Activated CD4-positive, alpha-beta T cell treated with anti-CD3 and anti-CD28 coated beads, Interleukin-2, amount 50 U/mL, for 48 hours (primary cell): ENCODE data around the gene PTGES3L.
"Not testable (repeated sequence)": the region's sequence is repeated elsewhere in the genome, so short reads cannot be mapped to it uniquely, and the experiment has no call there.

Experiments used
- DNase-seq, 2 experiments: peaks; one replicate each; pipeline ENCODE4 v3.0.0-alpha.2; 2020

Gene PTGES3L

GRCh38 chr17:42975701-42976100 lies 4.2 kb downstream of the PTGES3L start:
- DNase-seq = not testable (repeated sequence)

DNA sequence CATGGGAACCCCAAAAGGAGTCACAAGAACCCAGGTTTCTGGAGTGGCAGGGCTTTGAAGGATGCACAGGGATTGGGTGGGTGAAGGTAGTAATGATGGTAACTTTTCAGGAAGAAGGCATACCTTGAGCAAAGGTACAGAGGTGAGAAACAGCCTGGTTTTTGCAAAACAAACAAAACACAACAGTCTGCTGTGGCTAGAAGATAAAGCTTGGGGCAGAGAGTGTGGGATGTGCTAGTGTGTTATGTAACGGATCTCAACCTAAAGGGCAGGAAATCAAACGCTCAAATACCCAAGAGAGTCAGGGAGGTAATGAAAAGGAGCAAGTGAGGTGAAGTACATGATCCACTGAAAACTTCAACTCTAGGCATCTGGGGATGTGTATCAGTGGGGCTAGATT lies 4.6 kb downstream of the PTGES3L start:
- DNase-seq = no peak

DNA sequence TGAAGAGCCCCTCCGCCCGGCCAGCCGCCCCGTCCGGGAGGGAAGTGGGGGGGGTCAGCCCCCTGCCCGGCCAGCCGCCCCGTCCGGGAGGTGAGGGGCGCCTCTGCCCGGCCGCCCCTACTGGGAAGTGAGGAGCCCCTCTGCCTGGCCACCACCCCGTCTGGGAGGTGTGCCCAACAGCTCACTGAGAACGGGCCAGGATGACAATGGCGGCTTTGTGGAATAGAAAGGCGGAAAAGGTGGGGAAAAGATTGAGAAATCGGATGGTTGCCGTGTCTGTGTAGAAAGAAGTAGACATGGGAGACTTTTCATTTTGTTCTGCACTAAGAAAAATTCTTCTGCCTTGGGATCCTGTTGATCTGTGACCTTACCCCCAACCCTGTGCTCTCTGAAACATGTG lies 6.6 kb downstream of the PTGES3L start:
- not testable (repeated sequence) for DNase-seq

GRCh38 chr17:42971589-42971988 lies 8.3 kb downstream of the PTGES3L start:
- DNase-seq = no peak

GRCh38 chr17:42969001-42969581 lies 10.8 kb downstream of the PTGES3L start:
- no peak for DNase-seq

- DNase-seq = no peak
These were observed 12.0 kb downstream of the PTGES3L start for GRCh38 chr17:42967925-42968324.

GRCh38 chr17:42964161-42964932 lies 15.5 kb downstream of the PTGES3L start, which contains the start of gene AARSD1:
TSS of gene AARSD1 (minus strand) at chr17:42964454. CDS start at chr17:42964440, 14 bp downstream.
- peak; percentile 89 to 92 for DNase-seq

DNA sequence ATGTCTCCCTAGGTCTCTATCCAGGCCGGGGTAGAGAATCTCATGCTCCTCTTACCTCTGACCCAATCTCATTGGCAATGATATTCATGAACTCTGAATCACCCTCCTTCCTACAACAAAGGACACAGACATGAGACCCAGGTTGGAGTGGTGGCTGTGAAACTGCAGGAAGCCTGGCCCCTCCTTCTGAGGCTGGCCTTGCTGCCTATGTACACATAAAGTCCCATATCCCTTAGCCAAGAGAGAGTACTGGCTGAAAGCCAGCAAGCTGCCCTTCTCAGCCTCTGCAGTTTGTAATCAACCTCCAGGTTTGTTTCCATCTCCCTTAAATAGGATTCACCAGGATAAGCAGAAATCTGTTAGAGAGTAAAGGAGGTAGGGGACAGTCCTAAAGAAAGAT lies 26.2 kb downstream of the PTGES3L start:
- no peak for DNase-seq

DNA sequence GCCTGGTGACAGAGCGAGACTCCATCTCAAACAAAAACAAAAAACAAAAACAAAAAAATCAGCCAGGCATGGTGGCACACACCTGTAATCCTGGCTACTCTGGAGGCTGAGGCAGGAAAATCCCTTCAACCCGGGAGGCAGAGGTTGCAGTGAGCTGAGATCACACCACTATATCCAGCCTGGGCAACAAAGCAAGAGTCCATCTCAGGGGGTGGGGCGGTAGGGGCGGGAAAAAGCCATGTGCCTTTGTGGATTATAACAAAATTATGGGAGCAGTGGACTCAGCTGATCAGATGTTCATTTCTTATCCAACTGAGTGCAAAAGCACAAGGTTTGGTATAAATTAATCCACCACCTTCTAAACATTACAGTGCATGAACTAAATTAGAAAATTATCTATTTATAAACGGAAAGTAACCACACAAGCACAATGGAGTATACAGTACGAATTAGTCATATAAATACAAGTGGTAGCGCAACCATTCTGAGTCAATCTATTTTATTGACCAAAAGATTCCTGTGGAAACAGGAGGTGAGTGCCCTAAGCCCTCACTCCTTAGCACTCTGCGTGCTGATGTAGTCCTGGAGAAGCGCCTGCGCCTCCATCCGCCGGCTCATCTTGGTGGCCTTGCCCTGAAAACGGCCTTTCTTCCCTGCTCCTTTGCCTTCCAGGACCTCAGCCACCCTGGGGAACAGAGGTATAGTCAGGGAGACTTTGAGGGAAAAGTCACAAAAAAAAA lies 29.7 kb downstream of the PTGES3L start:
- DNase-seq = no peak

DNA sequence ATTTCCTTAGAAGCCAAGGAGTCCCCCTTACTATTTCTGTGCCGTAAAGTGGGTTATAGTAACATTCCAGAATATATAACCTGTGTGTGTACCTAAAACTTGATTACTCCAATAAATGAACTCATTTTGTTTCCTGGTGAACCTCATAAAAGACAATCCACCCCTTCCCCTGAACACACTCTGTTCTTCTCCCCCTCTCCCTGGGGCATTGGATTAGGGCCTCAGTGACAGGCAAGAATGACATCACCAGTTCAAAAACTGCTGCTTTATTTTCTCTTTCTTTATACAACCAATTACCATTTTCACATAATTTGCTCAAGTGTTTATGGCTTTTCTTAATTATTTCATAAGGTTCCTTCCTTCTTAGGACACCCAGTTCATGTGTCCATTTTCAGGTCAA lies 33.1 kb downstream of the PTGES3L start:
- no peak for DNase-seq

GRCh38 chr17:42944211-42944610 lies 35.7 kb downstream of the PTGES3L start:
- DNase-seq = no peak

- DNase-seq = peak; percentile 6 to 17
These were observed 41.9 kb downstream of the PTGES3L start for GRCh38 chr17:42937712-42938596.

DNA sequence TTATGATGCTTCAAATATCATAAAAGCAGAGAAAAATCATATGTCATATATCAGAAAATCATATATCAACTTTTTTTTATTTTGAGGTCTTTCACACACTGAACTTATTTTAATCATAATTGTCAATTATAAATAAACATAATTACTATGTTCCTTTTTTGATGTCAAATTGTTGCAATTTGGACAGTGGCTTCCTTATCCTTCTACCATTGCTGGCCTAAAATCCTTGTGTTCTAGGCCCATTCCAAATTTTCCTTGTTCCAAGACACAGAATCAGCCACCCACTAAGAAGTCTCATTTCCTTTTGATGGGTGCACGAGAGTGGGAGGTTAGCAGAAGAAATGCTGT lies 50.4 kb downstream of the PTGES3L start:
- no peak for DNase-seq

- peak; percentile 15 to 44 for DNase-seq
These were observed 51.0 kb downstream of the PTGES3L start for GRCh38 chr17:42928714-42929496.

DNA sequence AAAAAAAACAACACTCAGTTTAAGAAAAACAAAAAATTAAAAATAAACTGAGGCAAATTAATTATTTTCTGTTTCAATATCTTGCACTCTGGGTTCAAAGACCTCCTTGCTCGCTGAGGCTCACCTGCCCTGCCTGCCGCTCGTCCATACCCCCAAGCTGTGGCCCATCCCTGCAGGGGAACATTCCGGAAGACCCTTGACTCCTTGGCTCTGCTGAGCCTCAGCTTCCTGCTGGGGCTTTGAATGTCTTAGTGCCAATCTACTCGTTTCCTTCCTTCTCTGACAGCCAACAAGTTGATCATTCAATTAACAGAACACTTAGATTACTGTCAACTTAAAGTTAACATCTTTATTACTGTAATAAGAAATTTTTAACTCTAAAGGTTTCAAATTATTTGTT lies 55.0 kb downstream of the PTGES3L start:
- DNase-seq = no peak

DNA sequence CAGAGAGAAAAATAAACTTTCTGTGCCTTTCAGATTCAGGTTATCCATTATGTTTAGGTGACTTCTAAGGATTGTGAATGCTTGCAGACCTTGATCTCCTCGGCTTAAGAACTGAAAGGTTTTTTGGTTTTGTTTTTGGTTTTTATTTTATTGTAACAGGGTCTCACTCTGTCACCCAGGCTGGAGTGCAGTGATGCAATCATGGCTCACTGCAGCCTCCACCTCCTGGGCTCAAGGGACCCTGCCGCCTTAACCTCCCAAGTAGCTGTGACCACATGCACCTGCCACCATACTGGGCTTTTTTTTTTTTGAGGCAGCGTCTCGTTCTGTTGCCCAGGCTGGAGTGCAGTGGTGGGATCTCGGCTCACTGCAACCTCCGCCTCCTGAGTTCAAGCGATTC lies 56.4 kb downstream of the PTGES3L start:
- DNase-seq = not testable (repeated sequence)

DNA sequence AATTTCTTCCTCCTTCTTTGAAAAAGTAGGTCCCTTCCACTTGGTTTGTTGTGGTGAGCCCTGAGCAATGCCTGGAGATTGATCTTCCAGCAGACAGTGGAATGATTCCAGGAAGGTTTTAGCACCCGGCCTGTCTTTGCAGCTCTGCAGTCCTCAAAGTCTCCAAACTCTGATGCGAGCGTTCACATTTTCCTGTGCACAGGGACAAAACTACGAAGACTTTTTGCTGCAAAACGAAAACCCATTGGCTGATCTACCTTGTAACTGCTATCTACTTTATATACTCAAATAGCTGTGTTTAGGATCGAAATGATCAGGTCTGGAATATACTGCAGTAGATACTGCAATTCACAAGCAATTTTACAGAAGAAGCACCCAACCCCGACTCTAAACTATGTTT lies 57.6 kb downstream of the PTGES3L start:
- DNase-seq = no peak

DNA sequence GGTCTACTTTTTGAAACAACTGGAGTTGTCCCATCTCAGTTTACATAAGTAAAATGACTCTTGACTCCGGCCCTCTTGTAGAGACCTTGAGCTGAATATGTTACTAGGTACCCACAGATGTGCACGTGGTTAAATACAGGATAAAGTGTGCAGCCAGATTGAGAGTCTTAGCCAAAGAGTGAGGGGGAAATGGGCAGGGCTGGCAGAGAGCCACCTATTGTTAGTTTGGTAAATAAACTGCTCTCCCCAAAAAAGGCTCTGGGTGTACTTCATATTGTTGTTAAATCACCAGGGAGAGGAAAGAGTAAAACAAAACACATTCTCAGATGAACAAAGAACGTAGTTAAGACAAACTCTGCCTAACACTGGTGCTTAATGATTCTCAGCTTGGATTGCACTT lies 59.0 kb downstream of the PTGES3L start:
- no peak for DNase-seq

- no peak for DNase-seq
These were observed 59.6 kb downstream of the PTGES3L start for GRCh38 chr17:42920106-42920900.

- DNase-seq = not testable (repeated sequence)
These were observed 60.3 kb downstream of the PTGES3L start for GRCh38 chr17:42919522-42920077.
